GM12872 (cell line): ENCODE data around the gene KLHL35.
A peak's percentile ranks its signal among the peaks of the same experiment; 100 is the strongest.

ENCODE experiments used
- TF ChIP-seq, protein P1 (sequence below): IDR thresholded peaks from 3 replicates; pipeline ENCODE4 v1.5.1; 2011; ENCODE audit warnings: low read depth, mild to moderate bottlenecking, low read length, moderate library complexity; ENCODE audit not compliant: insufficient read depth

The KLHL35 gene

DNA sequence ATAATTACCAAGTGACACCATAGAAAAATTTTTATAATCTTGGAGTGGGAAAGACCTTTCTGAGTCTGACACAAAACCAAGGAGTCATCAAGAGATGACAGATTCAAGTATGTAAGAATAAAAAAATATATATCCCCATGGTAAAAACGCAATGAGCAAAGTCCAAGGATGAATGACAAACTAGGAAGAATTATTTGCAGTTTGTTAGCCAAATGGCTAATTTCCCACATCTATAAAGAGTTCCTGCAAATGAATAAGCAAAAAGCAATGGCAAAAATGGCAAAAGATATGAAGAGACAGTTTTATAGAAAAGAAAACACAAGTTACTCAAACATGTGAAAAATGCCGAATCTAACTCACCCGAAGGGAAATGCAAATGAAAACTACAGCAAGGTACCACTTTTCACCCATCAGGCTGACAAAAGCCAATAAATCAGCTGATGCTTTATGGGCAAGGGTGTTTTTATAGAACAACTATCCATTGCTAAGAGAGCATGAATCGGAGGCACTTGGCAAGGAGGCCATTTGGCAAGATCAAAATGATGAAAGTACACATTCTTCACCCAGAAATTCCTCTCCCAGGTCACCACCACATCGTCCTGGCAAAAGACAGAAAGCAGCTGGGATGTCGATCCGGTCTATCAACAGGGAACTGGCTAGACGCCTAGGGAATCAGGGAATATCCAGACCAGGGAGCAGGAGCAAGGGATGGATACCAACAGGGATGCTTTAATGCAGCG, 21.1 kb upstream of the KLHL35 start:
- TF ChIP-seq, protein P1, sequence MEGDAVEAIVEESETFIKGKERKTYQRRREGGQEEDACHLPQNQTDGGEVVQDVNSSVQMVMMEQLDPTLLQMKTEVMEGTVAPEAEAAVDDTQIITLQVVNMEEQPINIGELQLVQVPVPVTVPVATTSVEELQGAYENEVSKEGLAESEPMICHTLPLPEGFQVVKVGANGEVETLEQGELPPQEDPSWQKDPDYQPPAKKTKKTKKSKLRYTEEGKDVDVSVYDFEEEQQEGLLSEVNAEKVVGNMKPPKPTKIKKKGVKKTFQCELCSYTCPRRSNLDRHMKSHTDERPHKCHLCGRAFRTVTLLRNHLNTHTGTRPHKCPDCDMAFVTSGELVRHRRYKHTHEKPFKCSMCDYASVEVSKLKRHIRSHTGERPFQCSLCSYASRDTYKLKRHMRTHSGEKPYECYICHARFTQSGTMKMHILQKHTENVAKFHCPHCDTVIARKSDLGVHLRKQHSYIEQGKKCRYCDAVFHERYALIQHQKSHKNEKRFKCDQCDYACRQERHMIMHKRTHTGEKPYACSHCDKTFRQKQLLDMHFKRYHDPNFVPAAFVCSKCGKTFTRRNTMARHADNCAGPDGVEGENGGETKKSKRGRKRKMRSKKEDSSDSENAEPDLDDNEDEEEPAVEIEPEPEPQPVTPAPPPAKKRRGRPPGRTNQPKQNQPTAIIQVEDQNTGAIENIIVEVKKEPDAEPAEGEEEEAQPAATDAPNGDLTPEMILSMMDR = no peak

DNA sequence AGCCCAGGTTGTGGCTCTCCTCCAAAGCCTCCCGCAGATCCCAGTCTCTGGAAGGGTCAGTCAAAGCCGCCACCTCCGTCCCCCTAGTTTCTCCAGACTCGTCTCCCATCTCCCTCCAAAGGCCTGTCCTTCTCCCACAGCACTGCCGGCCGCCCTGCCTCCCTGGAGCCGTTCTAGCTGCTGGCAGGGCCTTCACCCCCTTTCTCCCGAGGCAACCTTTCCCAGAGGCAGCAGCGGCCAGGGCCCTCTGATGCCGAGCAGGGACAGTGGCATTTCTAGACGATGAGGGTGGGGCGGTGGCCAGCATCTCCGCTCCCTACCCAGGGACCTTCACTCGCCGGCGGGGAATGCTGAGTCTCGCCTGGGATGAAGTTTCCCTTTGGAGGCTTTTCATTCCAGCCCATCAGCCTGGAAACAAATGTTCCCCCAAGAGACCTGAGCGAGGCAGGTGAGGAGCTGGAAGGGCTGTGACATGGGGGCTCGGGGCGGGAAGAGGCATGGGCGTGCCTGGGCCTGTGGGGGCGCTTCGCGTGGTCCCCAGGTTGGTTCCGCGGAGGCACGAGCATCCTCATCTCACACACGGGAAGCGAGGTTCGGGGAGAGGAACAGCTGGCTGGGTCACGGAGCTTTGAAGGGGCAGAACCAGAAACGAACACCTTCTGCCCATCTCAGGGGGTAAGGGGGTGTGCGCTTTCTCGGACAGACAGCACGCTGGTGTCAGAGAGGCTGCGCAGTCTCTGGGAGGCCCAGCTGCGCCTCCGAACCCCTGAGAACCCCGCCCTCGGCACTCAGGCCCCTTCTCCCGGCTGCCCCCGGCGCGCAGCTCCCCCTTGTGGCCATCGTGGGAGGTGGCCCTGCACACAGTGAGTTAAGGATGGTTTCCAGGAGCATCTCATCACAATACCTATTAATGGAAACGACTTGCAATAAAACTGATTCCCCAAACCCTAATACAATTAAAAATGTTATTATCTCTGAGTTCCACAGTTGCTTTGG, 18.1 kb upstream of the KLHL35 start:
- TF ChIP-seq, protein P1 = peak; percentile 67

GRCh38 chr11:75450236-75450635, 17.2 kb upstream of the KLHL35 start:
- TF ChIP-seq, protein P1 = no peak

DNA sequence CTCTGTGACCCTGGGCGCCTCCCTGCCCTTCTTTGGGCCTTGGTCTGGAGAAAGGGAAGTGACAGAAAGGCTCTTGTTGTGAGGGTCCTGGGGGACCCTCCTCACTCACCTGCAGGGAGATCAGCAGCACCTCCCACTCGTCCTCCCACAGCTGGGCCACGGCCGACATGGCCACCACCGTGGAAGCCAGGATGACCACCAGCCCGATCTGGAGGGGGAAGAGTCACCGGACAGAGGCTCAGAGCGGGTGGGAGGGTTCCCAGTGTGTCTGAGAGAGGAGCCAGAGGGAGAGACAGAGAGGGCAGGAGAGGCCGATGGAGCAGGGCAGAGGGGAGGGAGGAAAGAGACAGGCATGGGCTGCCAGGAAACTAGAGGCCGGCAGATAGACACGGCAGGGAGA, 16.8 kb upstream of the KLHL35 start:
- TF ChIP-seq, protein P1 = no peak

- TF ChIP-seq, protein P1 = no peak
Observed at GRCh38 chr11:75449271-75449670, 16.3 kb upstream of the KLHL35 start.

- TF ChIP-seq, protein P1 = no peak
Observed at GRCh38 chr11:75447415-75447814, 14.4 kb upstream of the KLHL35 start.

GRCh38 chr11:75445315-75445953, 12.4 kb upstream of the KLHL35 start:
- TF ChIP-seq, protein P1 = peak; percentile 94
